Ovary (tissue), 9 donors: ENCODE measurements around the gene CDCP1. TPM values are rescaled to one million over a fixed set of nuclear protein-coding genes. Genes with fewer than 3 reads are reported as not detected.

Source experiments
- DNase-seq, 5 donors: peaks; one replicate each; pipeline ENCODE4 v3.0.0-alpha.2; 2019 to 2020
- H3K27ac ChIP-seq, 2 donors: fragments of 200-600 bp; one replicate each; pipeline versions ENCODE4 v1.5.1 to v1.8.0; 2019 to 2022
- H3K27me3 ChIP-seq: fragments of 200-600 bp; one replicate; pipeline ENCODE4 v1.8.0; 2022
- H3K36me3 ChIP-seq: fragments of 200-600 bp; sonication (generic); one replicate; pipeline ENCODE4 v1.5.1; 2019
- H3K4me1 ChIP-seq: one replicate; pipeline ENCODE4 v1.8.1; 2013; ENCODE audit warnings: mild to moderate bottlenecking, moderate library complexity; ENCODE audit not compliant: insufficient read depth
- H3K4me3 ChIP-seq: fragments of 200-600 bp; sonication (generic); one replicate; pipeline ENCODE4 v1.5.1; 2017
- H3K9me3 ChIP-seq, 2 donors: fragments of 200-600 bp in 1 of 2; sonication (generic) in 1 of 2; one replicate each; pipeline versions ENCODE4 v1.5.1 to v1.8.1; 2013 to 2019; ENCODE audit warnings: mild to moderate bottlenecking in 1 of 2, moderate library complexity in 1 of 2
- EP300 ChIP-seq: sonication (generic); formaldehyde crosslinking; IDR thresholded peaks from one replicate; pipeline ENCODE4 v1.6.1; 2017; ENCODE audit warnings: antibody characterized with exemption
- POLR2A ChIP-seq: fragments of 450-650 bp; IDR thresholded peaks from one replicate; pipeline ENCODE4 v1.6.1; 2017; ENCODE audit warnings: antibody characterized with exemption, mild to moderate bottlenecking, moderate library complexity
- WGBS, 3 donors: extraction: QIAGEN DNeasy Blood & Tissue Kit in 1 of 3; methylation state at CpG; one replicate each; pipeline versions ENCODE4 v1.1.5 to v1.1.7; 2013 to 2017; 5-methylcytosine and 5-hydroxymethylcytosine counted together
- intact Hi-C, 4 donors: fragments of 100-400 bp; cut with DNase I; formaldehyde crosslinking; loops; one replicate each; pipeline versions ENCODE4 v1.11.0 to v1.15.1; 2022 to 2023
- polyA plus RNA-seq, 2 donors: library from polyadenylated mRNA; stranded (reverse); fragments of 200-250 nt in 1 of 2; fragments of 350-450 nt in 1 of 2; fragmentation: Illumina TruSeq in 1 of 2; extraction: RNeasy Lipid Tissue Mini Kit (QIAGEN cat#74804) in 1 of 2; gene quantifications; one replicate each; pipeline ENCODE4 v1.2.3, GENCODE V29; 2013 to 2014
- total RNA-seq, 7 donors: library from RNA; depleted of rRNA in 2 of 7; stranded (reverse); fragments of >200 nt in 2 of 7; fragmentation: NEBNext Ultra II Directional in 3 of 7; extraction: Animal tissue kit (Norgen Biotek cat#: 25700) in 3 of 7; gene quantifications; one replicate each; pipeline versions ENCODE4 v1.1.0 to v1.2.4, GENCODE V29; 2016 to 2023
- TF ChIP-seq, protein P1 (sequence below), 3 donors: fragments of 450-650 bp in 2 of 3; fragments of 200-600 bp in 1 of 3; IDR thresholded peaks; one replicate each; pipeline versions ENCODE4 v1.5.1 to v1.8.0; 2016 to 2022; ENCODE audit warnings: antibody characterized with exemption in 3 of 3, mild to moderate bottlenecking in 1 of 3
- donor health status: DM: no; HTN: no; CAD: no; lungs with moderate emphysema.
- donor health status: DM: no; HTN: no; CAD: no.
- donor health status: Bipolar disorder and iron deficiency.
- donor health status: DM: yes; HTN: yes; CAD: no.
- donor health status: DM: no; HTN: no; CAD: no.
- donor health status: DM: yes; HTN: yes; CAD: no.

Gene CDCP1
- total and polyA plus RNA-seq, 9 donors, result 0.12 to 14.4 (median 1.7) TPM

DNA sequence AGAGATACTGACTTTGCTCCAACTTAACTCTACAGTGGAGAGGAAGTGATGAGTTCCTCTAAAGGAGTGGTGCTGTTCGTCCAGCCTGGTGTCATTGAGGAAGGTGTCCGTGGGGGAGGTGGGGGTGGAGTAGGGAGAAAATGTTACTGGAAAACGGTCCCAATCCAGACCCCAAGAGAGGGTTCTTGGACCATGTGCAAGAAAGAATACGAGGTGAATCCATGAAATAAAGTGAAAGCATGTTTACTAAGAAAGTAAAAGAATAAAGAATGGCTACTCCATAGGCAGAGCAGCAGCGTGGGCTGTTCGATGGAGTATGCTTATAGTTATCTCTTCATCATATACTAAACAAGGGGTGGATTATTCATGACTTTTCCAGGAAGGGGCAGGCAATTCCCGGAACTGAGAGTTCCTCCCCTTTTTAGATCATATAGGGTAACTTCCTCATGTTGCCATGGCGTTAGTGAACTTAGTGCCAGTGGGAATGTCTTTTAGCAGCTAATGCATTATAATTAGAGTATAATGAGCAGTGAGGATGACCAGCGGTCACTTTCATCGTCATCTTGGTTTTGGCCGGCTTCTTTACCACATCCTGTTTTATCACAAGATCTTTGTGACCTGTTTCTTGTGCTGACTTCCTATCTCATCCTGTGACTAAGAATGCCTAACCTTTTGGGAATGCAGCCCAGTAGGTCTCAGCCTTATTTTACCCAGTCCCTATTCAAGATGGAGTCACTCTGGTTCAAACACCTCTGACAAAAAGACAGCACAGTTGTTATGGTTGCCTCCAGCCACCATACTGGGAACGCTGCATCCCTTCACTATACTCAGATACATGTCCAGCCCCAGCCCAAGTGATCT, 81.4 kb downstream of the CDCP1 start:
- no peaks in the 10 kb centered on the region for H3K4me1 ChIP-seq
- TF ChIP-seq, protein P1, sequence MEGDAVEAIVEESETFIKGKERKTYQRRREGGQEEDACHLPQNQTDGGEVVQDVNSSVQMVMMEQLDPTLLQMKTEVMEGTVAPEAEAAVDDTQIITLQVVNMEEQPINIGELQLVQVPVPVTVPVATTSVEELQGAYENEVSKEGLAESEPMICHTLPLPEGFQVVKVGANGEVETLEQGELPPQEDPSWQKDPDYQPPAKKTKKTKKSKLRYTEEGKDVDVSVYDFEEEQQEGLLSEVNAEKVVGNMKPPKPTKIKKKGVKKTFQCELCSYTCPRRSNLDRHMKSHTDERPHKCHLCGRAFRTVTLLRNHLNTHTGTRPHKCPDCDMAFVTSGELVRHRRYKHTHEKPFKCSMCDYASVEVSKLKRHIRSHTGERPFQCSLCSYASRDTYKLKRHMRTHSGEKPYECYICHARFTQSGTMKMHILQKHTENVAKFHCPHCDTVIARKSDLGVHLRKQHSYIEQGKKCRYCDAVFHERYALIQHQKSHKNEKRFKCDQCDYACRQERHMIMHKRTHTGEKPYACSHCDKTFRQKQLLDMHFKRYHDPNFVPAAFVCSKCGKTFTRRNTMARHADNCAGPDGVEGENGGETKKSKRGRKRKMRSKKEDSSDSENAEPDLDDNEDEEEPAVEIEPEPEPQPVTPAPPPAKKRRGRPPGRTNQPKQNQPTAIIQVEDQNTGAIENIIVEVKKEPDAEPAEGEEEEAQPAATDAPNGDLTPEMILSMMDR (IDR thresholded peaks at IDR 0.05), result no peak
- H3K27me3 ChIP-seq, result no peaks in the 10 kb centered on the region
- no peak for DNase-seq
- H3K4me3 ChIP-seq, result no peak overlapping the region
- 53 to 61% (median 60%) methylated on average over 12 of the region's 12 CpGs for WGBS, 3 donors
- intact Hi-C loops, result no loop called here
- no peak overlapping the region for H3K27ac ChIP-seq
- no peaks in the 10 kb centered on the region for H3K9me3 ChIP-seq
- H3K36me3 ChIP-seq, result no peaks in the 10 kb centered on the region

DNA sequence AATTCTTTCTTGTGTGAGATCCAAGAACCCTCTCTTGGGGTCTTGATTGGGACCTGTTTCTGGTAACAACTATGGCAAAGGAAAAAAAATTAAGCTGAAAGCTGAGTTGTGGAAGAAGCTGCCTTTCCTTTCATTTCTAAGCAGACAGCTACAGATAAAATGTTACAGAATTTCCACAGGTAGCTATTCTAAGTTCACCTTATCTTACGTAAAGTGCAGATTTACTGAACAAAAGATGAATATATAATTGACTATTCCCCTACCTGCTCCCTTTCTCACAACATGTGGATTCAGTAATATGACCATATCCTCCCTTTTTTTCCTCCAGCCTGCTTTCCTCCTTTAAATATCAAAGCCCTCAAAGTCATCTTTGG, 83.5 kb downstream of the CDCP1 start:
- no peaks in the 10 kb centered on the region for H3K4me1 ChIP-seq
- no peak overlapping the region for H3K4me3 ChIP-seq
- H3K9me3 ChIP-seq, result no peaks in the 10 kb centered on the region
- intact Hi-C loops, result no loop called here
- no peaks in the 10 kb centered on the region for H3K36me3 ChIP-seq
- 97 to 98% (median 97%) methylated on average over 1 of the region's 1 CpG for WGBS, 3 donors
- no peak for DNase-seq
- TF ChIP-seq, protein P1 (IDR thresholded peaks at IDR 0.05), result no peak
- no peak for TF ChIP-seq EP300
- TF ChIP-seq POLR2A, result no peak
- no peak overlapping the region for H3K27ac ChIP-seq
- H3K27me3 ChIP-seq, result no peaks in the 10 kb centered on the region

DNA sequence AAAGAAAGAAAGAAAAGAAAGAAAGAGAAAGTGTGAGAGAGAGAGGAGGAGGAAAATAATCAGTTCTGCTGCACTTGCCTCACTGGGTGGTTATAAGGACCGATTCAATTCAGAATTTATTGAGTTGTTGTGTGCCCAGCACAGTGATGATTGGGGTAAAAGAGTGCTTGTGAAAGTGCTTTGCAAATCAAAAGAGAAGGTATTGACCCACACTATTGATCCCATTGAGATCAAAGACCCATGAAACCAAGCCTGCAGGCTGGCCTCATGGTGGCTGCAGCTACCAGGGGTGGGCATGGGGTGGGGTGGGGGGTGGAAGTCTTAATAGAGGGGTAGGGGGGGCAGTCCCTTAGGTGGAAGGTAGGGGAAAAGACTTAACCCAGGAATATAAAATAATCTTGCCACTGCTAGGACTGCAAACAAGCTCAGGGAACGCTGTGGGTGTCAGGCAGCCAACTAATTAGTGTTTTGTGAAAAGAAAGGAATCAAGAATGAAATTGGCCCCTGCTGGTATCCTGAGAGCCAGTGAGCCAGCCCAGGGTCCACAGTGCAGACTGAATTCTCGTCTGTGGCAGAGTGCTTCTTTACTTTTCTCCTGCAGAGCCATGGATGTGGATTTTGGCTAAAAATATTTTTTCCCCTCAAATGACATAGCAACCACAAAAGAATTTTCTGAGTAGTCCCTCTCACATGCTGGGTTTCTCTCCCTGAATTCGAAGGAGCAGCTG, 85.8 kb downstream of the CDCP1 start:
- Histone ChIP-seq H3K27ac (no peak overlapping the region), H3K27me3 (no peaks in the 10 kb centered on the region), H3K36me3 (no peaks in the 10 kb centered on the region), H3K4me3 (no peak overlapping the region), H3K4me1 (no peaks in the 10 kb centered on the region), H3K9me3 (no peaks in the 10 kb centered on the region)
- 42 to 50% (median 49%) methylated on average over 4 of the region's 4 CpGs for WGBS, 3 donors
- DNase-seq, result no peak
- intact Hi-C loops, result no loop called here
- TF ChIP-seq EP300 (no peak), POLR2A (no peak)
- TF ChIP-seq, protein P1 (IDR thresholded peaks at IDR 0.05), result no peak

DNA sequence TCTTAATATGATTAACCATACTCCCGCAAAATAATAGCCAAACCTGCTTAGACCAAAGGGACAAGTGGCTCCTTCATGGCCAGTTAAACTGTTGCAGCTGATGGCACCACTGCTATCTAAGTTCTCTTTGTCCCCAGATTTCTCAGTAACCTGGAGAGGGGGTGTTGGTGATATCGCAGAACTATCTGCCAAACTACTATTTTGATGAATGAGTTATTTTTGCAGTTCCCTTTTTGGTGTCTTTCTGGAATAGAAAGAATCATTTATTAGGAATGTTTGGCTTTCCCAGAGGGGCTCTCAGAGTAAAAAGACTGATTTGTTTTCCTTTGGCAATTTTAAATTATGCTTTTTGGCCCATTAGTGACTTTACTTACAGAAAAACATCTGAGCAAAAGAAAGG, 87.0 kb downstream of the CDCP1 start:
- H3K36me3 ChIP-seq, result no peaks in the 10 kb centered on the region
- no peaks in the 10 kb centered on the region for H3K9me3 ChIP-seq
- intact Hi-C loops, result no loop called here
- H3K27ac ChIP-seq, result no peak overlapping the region
- TF ChIP-seq POLR2A (no peak), EP300 (no peak)
- TF ChIP-seq, protein P1 (IDR thresholded peaks at IDR 0.05), result no peak
- H3K4me3 ChIP-seq, result no peak overlapping the region
- 77 to 88% (median 81%) methylated on average over 2 of the region's 2 CpGs for WGBS, 3 donors
- no peaks in the 10 kb centered on the region for H3K4me1 ChIP-seq
- no peak for DNase-seq
- no peaks in the 10 kb centered on the region for H3K27me3 ChIP-seq
